Stimulated activated CD8-positive, alpha-beta memory T cell treated with anti-CD3 and anti-CD28 coated beads, Interleukin-15, amount 100 ng/mL, for 4 hours (primary cell): ENCODE data around the gene ADM2.

Experiments
- DNase-seq, 2 donors: peaks; one replicate each; pipeline ENCODE4 v3.0.0-alpha.2; 2020; ENCODE audit warnings: low read depth in 2 of 2

The ADM2 gene

DNA sequence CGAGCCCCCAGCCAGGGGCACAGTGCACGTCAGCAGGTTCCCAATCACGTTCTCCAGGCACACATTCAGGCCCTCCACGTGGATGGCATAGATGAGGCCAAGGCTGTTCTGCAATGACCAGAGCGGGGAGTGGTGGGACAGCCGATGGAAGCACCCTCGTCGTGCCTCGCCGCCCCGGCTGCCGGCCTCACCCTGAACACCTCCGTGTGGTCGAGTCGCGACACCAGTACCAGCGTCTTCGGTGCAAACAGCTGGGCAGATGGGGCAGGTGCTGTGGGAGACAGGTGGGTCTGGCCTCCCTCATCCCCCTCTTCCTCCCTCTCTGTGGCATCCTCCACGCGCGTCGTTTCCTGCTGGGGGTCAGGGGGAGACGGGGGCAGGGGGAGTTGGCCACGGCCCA, 14.0 kb upstream of the ADM2 start:
- no peak for DNase-seq

DNA sequence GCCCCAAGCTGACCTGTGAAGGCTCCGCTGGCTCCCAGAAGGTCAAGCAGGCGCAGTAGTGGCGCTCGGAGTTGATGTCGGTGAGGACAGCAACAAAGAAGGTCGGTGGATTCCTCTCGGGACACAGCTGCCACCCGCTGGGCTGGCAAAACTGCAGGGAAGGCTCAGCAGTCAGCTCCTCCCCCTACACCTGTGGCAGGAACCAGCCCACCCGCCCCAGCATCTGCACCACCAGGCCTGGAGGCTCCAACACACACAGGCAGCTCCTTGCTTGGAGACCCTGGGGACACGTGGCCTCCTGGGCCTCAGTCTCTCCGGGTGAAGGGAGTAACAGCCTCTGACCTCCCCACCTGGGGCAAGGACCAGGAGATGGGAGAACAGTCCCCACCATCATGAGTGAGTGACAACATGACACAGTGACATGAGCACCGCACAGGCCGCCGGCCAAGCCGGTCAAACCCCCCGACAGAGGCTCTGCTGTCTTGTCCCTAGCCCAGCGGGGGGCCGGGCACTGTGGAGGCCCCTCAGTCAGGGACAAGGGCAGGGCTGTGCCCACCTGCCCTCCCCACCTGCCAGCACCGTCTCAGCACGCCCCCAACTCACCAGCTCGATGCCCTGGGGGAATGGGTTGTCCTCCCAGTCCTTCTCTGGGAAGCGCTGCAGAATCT, 13.4 kb upstream of the ADM2 start:
- DNase-seq: no peak

DNA sequence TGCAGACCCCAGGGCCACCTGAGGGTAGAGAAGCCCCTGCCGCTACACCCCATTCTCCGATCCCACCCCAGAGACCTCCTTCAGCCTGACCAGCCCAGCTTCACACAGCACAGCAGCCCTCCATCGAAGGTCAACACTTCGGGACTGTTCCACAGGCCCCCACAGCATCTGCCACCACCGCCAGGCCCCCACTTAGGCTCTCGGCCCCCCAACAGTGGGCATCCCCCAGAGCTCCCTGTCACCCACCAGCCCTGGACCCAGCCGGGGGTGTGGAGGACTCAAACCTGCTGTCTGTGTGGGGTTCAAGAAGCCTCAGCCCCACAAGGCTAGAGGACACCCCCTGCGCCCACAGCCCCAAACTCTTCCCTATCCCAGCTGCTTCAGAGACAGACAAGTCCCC, 12.7 kb upstream of the ADM2 start:
- no peak for DNase-seq

GRCh38 chr22:50469377-50470305, 11.7 kb upstream of the ADM2 start:
- peak; percentile 93 to 96 for DNase-seq

GRCh38 chr22:50470491-50470890, 10.9 kb upstream of the ADM2 start:
- DNase-seq: no peak

DNA sequence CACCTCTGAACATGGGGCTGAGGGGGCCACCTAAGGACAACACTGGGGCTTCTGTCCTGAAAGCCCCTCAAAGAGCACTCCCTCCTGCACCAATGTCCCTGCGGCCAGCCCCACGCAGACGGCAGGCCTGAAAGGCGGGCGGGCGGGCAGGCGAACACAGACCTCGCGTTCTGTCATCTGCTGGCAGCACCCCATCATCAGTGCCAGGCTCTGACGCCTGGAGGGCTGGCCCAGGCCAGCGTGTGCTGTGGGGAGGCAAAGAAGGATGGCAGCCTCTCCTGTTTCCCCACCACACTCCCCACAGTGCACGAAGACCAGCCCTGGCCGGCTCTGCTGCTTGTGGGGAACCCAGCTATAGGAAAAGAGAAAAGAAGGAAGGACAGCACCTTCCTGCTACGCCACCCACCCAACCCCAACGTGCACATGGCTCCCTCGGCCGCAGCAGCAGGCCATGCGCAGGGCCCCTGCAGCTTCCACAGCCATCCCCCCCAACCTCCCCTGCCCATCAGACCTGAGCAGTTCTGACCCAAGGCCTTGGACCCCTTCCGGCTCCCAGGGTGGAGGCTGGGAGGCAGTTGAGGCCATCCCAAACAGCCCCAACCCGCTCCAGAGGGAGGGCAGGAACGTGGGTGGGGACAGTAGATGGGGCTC, 10.0 kb upstream of the ADM2 start:
- DNase-seq: no peak

- no peak for DNase-seq
Measured at GRCh38 chr22:50471962-50472361, 9.4 kb upstream of the ADM2 start.

- peak in 1 of 2 donors; percentile 24 for DNase-seq
Measured at GRCh38 chr22:50473088-50473487, 8.3 kb upstream of the ADM2 start.

GRCh38 chr22:50473855-50474671, 7.3 kb upstream of the ADM2 start:
- no peak for DNase-seq

GRCh38 chr22:50474710-50475651, 6.4 kb upstream of the ADM2 start, which contains the start of gene SBF1:
TSS of gene SBF1 (minus strand) at chr22:50475035. CDS start at chr22:50474840, 195 bp downstream.
- DNase-seq: peak; percentile 74 to 79

- no peak for DNase-seq
Measured at GRCh38 chr22:50475652-50476002, 5.7 kb upstream of the ADM2 start.

GRCh38 chr22:50476868-50477267, 4.5 kb upstream of the ADM2 start:
- no peak for DNase-seq

DNA sequence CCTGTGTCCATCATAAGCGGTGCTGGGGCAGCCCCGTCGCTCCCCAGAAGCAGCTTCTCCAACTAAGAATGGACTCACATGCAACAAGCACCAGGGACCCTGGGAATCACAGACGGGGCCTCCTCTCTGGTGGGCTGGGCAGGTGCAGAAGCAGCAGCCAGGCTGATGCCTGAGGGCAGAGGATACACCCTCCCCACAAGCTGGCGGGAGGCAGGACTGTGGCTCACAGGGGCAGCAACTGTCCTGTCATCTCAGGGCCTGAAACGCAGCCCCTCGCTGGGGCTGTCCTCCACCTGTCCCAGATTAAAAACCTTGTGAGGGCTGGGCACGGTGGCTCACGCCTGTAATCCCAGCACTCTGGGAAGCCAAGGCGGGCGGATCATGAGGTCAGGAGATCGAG, 3.4 kb upstream of the ADM2 start:
- no peak for DNase-seq

DNA sequence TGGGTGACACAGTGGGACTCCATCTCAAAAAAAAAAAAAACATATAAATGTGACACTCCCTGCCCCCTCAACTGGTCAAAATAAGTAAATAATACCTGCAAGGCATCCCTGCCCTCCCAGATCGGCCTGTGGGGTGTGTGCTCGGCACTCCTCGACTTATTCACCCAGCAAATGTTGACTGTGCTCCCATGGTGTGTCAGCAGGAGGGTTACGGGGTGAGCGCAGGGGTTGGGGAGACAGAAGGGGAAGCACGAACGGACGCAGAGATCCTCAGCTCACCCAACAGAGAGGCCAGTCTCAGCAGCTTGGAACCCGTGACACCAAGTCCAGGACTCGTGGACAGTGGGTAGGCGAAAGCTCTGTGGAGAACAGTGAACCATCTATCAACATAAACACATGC, 1.6 kb upstream of the ADM2 start:
- DNase-seq: no peak

DNA sequence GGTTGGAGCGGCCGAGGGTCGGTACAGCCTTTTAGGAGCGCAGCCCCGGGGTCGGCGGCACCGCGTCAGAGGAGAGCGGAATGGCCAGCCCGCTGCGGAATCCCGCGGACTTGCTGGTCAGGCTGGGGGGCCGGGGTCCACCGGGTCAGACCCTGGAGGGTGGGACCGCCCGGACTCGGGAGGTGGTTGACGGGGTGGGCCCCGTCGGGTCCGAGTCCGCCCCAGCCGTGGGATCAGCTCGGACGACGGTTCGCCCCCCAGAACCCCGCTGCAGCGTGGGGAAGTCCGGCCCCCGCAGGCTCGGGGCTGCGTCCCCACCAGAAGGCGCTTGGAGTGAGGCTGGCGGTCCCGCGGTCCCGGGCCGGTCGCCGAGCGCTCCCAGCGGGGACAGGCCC, 301 bp upstream of the ADM2 start:
- DNase-seq: no peak

DNA sequence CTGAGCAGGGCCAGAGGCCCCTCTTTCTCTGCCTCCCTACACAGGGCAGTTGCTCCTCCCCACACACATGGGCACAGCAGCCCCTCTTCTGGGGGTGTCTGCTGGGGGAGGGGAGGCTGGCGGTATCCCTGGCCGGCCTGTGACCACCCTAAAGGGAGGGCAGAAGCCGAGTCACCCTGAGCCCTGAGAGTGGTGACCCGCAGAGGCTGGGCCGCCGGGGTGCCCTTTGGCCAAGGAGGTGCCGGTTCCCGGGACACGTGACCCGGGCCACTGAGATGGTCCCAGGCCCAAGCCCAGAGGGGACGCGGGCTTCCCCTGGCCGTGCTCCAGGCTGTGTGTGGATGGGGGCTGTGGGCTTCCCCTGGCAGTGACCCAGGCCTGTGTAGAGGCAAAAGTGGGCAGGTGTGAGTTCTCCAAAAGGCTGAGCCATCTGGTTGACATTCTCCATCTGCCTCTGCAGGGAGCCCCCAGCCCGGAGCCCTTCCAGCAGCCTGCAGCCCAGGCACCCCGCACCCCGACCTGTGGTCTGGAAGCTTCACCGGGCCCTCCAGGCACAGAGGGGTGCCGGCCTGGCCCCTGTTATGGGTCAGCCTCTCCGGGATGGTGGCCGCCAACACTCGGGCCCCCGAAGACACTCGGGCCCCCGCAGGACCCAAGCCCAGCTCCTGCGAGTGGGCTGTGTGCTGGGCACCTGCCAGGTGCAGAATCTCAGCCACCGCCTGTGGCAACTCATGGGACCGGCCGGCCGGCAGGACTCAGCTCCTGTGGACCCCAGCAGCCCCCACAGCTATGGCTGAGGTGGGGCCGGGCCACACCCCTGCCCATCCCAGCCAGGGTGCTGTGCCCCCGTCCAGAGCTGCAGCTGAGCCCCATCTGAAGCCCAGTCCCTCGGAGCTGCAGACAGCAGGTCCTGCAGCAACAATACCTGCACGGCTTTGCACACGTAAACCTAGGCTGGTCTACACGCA, 1.0 kb downstream of the ADM2 start:
- DNase-seq: no peak

DNA sequence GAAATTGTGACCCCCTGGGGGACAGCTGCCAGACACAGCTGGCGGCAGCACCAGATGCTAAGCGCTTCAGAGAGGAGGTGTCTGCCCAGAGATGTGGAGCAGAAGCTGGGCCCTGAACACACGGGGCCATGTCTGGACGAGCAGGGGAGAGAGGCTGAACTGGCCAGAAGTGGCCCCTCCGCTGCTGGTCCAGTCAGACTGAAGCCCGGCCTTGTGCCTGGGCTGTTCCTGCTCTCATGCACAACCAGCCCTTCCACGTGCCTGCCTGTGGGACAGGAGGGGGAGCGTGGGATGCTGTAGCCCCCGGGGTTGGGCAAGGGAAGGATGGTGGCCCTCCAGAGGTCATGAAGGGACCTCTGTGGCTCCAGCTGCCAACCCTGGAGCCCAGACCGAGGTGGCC, 1.8 kb downstream of the ADM2 start:
- DNase-seq: no peak

GRCh38 chr22:50483556-50483955, 2.2 kb downstream of the ADM2 start:
- no peak for DNase-seq
